ENCODE results near the gene SUCLA2.

The SUCLA2 gene

GRCh38 chr13:47898080-47898479 is 103.0 kb downstream of the SUCLA2 start:
- no peak for DNase-seq

GRCh38 chr13:47897411-47898050 is 103.5 kb downstream of the SUCLA2 start:
- DNase-seq, result no peak

GRCh38 chr13:47896546-47896945 is 104.5 kb downstream of the SUCLA2 start:
- no peak for DNase-seq

GRCh38 chr13:47896111-47896510 is 105.0 kb downstream of the SUCLA2 start:
- DNase-seq, result no peak

GRCh38 chr13:47893527-47893926 is 107.5 kb downstream of the SUCLA2 start:
- DNase-seq, result no peak
